Activated CD8-positive, alpha-beta memory T cell treated with anti-CD3 and anti-CD28 coated beads, Interleukin-2, amount 10 ng/mL, durations not matched to agents 7 days and 5 days (primary cell): ENCODE measurements around the gene ITPKC. TPM values are rescaled to one million over a fixed set of nuclear protein-coding genes. Genes with fewer than 3 reads are reported as not detected.

Experiments
- ATAC-seq: fragments of 150-1000 bp; cut with Tn5 transposase; one replicate; pipeline ENCODE4 v1.10.0; 2021; ENCODE audit warnings: moderate library complexity
- CTCF ChIA-PET: fragments of 350-600 bp; sonication (Branson Sonifier 250); formaldehyde crosslinking; loops from one replicate; lab custom pipeline; 2021; ENCODE audit warnings: antibody characterized with exemption; lab: Charles Lee
- DNase-seq: peaks from one replicate; pipeline ENCODE4 v3.0.0-alpha.2; 2020
- H3K27ac Mint-ChIP-seq: one replicate; pipeline ENCODE4 v1.8.0; 2021; ENCODE audit warnings: mild to moderate bottlenecking, mixed read lengths
- H3K27me3 Mint-ChIP-seq: one replicate; pipeline ENCODE4 v1.8.0; 2021; ENCODE audit warnings: mixed read lengths
- H3K36me3 Mint-ChIP-seq: one replicate; pipeline ENCODE4 v1.8.0; 2021; ENCODE audit warnings: mild to moderate bottlenecking, mixed read lengths
- H3K4me1 Mint-ChIP-seq: one replicate; pipeline ENCODE4 v1.8.0; 2021; ENCODE audit warnings: mixed read lengths
- H3K4me3 Mint-ChIP-seq: one replicate; pipeline ENCODE4 v1.8.0; 2021; ENCODE audit warnings: mild to moderate bottlenecking, moderate library complexity, mixed read lengths
- H3K9me3 Mint-ChIP-seq: one replicate; pipeline ENCODE4 v1.8.0; 2022; ENCODE audit warnings: low read depth, mixed read lengths
- total RNA-seq, 2 experiments: library from RNA; stranded (reverse); gene quantifications; one replicate each; pipeline ENCODE4 v1.2.3, GENCODE V29; 2021

ITPKC gene
- total RNA-seq, 2 experiments from 2014 or later, result 5.6 to 5.8 TPM

- DNase-seq, result no peak
- Mint-ChIP-seq H3K4me1 (peaks cover 2% of the 10 kb centered on the region), H3K27ac (no peak overlapping the region), H3K36me3 (no peaks in the 10 kb centered on the region), H3K4me3 (no peak overlapping the region), H3K27me3 (no peaks in the 10 kb centered on the region), H3K9me3 (no peaks in the 10 kb centered on the region)
- CTCF ChIA-PET, result interaction anchor here (1.4 kb wide), 1 partner anchor 30 kb away, joined by 3 read pairs; no protein-coding TSS in a partner anchor
- ATAC-seq, result no peak
These were observed 23.6 kb upstream of the ITPKC start for GRCh38 chr19:40693150-40693788.

- Mint-ChIP-seq H3K27me3 (no peaks in the 10 kb centered on the region), H3K4me3 (no peak overlapping the region), H3K4me1 (peaks cover 2% of the 10 kb centered on the region), H3K36me3 (peaks cover 2% of the 10 kb centered on the region), H3K27ac (no peak overlapping the region), H3K9me3 (no peaks in the 10 kb centered on the region)
- DNase-seq (no peak), ATAC-seq (no peak)
- CTCF ChIA-PET, result interaction anchor here (1.4 kb wide), 1 partner anchor 31 kb away, joined by 3 read pairs; no protein-coding TSS in a partner anchor
These were observed 23.0 kb upstream of the ITPKC start for GRCh38 chr19:40693896-40694295.

- Mint-ChIP-seq H3K4me3 (no peak overlapping the region), H3K4me1 (no peaks in the 10 kb centered on the region), H3K36me3 (peaks cover 2% of the 10 kb centered on the region), H3K9me3 (no peaks in the 10 kb centered on the region), H3K27ac (no peak overlapping the region), H3K27me3 (no peaks in the 10 kb centered on the region)
- ATAC-seq (no peak), DNase-seq (no peak)
- CTCF ChIA-PET, result interaction anchor here (1.5 kb wide), 1 partner anchor 33 kb away, joined by 4 read pairs; no protein-coding TSS in a partner anchor
These were observed 21.0 kb upstream of the ITPKC start for GRCh38 chr19:40695881-40696280.

- CTCF ChIA-PET, result interaction anchor here (1.2 kb wide), 1 partner anchor 62 kb away, joined by 3 read pairs; no protein-coding TSS in a partner anchor
- Mint-ChIP-seq H3K9me3 (no peaks in the 10 kb centered on the region), H3K4me1 (no peaks in the 10 kb centered on the region), H3K4me3 (no peak overlapping the region), H3K27me3 (no peaks in the 10 kb centered on the region), H3K27ac (no peak overlapping the region), H3K36me3 (peaks cover 2% of the 10 kb centered on the region)
- no peak for ATAC-seq
- DNase-seq, result no peak
These were observed 19.9 kb upstream of the ITPKC start for GRCh38 chr19:40697007-40697406.

GRCh38 chr19:40700083-40700482 is 16.8 kb upstream of the ITPKC start:
- ATAC-seq (no peak), DNase-seq (no peak)
- CTCF ChIA-PET, result interaction anchor here (1.3 kb wide), 1 partner anchor 37 kb away, joined by 7 read pairs; no protein-coding TSS in a partner anchor
- Mint-ChIP-seq H3K27ac (no peak overlapping the region), H3K4me3 (no peak overlapping the region), H3K36me3 (peaks cover 13% of the 10 kb centered on the region), H3K4me1 (no peaks in the 10 kb centered on the region), H3K9me3 (no peaks in the 10 kb centered on the region), H3K27me3 (no peaks in the 10 kb centered on the region)

- Mint-ChIP-seq H3K9me3 (no peaks in the 10 kb centered on the region), H3K4me1 (no peaks in the 10 kb centered on the region), H3K27ac (no peak overlapping the region), H3K4me3 (no peak overlapping the region), H3K27me3 (no peaks in the 10 kb centered on the region), H3K36me3 (peaks cover 15% of the 10 kb centered on the region)
- ATAC-seq (no peak), DNase-seq (no peak)
- CTCF ChIA-PET, result interaction anchor here (1.0 to 1.3 kb wide), 2 partner anchors 11 to 67 kb away, joined by 3 to 4 read pairs; partner anchors contain the start of gene NUMBL
These were observed 15.2 kb upstream of the ITPKC start for GRCh38 chr19:40701758-40702157.

- CTCF ChIA-PET, result interaction anchor here (1.0 kb wide), 1 partner anchor 68 kb away, joined by 4 read pairs; no protein-coding TSS in a partner anchor
- no peak overlapping the region for H3K27ac Mint-ChIP-seq
- peaks cover 17% of the 10 kb centered on the region for H3K36me3 Mint-ChIP-seq
- H3K4me1 Mint-ChIP-seq, result no peaks in the 10 kb centered on the region
- H3K4me3 Mint-ChIP-seq, result no peak overlapping the region
- H3K9me3 Mint-ChIP-seq, result no peaks in the 10 kb centered on the region
- DNase-seq (no peak), ATAC-seq (no peak)
- H3K27me3 Mint-ChIP-seq, result no peaks in the 10 kb centered on the region
These were observed 14.4 kb upstream of the ITPKC start for GRCh38 chr19:40702337-40703012.

GRCh38 chr19:40703029-40703755 is 13.7 kb upstream of the ITPKC start:
- Mint-ChIP-seq H3K9me3 (no peaks in the 10 kb centered on the region), H3K36me3 (peaks cover 17% of the 10 kb centered on the region), H3K27me3 (no peaks in the 10 kb centered on the region), H3K4me3 (no peak overlapping the region), H3K4me1 (no peaks in the 10 kb centered on the region), H3K27ac (no peak overlapping the region)
- DNase-seq (no peak), ATAC-seq (no peak)
- CTCF ChIA-PET, result interaction anchor here (1.0 kb wide), 1 partner anchor 68 kb away, joined by 4 read pairs; no protein-coding TSS in a partner anchor

GRCh38 chr19:40704491-40705361 is 12.2 kb upstream of the ITPKC start:
- Mint-ChIP-seq H3K27me3 (no peaks in the 10 kb centered on the region), H3K36me3 (peaks cover 20% of the 10 kb centered on the region), H3K27ac (no peak overlapping the region), H3K4me1 (no peaks in the 10 kb centered on the region), H3K4me3 (no peak overlapping the region), H3K9me3 (no peaks in the 10 kb centered on the region)
- ATAC-seq (no peak), DNase-seq (no peak)
- CTCF ChIA-PET, result no interaction called here

- Mint-ChIP-seq H3K4me1 (no peaks in the 10 kb centered on the region), H3K27ac (no peak overlapping the region), H3K36me3 (peaks cover 20% of the 10 kb centered on the region), H3K9me3 (no peaks in the 10 kb centered on the region), H3K27me3 (no peaks in the 10 kb centered on the region), H3K4me3 (no peak overlapping the region)
- no peak for DNase-seq
- no peak for ATAC-seq
- CTCF ChIA-PET, result no interaction called here
These were observed 11.6 kb upstream of the ITPKC start for GRCh38 chr19:40705362-40705651.

- CTCF ChIA-PET, result no interaction called here
These were observed 10.8 kb upstream of the ITPKC start for GRCh38 chr19:40705950-40706619.

GRCh38 chr19:40707615-40708014 is 9.3 kb upstream of the ITPKC start:
- no peak for DNase-seq
- Mint-ChIP-seq H3K27me3 (no peaks in the 10 kb centered on the region), H3K4me1 (peaks cover 7% of the 10 kb centered on the region), H3K4me3 (no peak overlapping the region), H3K9me3 (no peaks in the 10 kb centered on the region), H3K27ac (no peak overlapping the region), H3K36me3 (peaks cover 23% of the 10 kb centered on the region)
- ATAC-seq, result no peak
- CTCF ChIA-PET, result interaction anchor here (0.8 to 1.2 kb wide), 4 partner anchors 43 to 112 kb away, joined by 3 read pairs; partner anchors contain the start of genes ACTMAP and SNRPA

More at GRCh38 chr19:40705950-40706619, 10.8 kb upstream of the ITPKC start:
- peaks cover 22% of the 10 kb centered on the region for H3K36me3 Mint-ChIP-seq
- H3K27ac Mint-ChIP-seq, result no peak overlapping the region
- H3K4me1 Mint-ChIP-seq, result no peaks in the 10 kb centered on the region
- no peak overlapping the region for H3K4me3 Mint-ChIP-seq
- DNase-seq (no peak), ATAC-seq (no peak)
- no peaks in the 10 kb centered on the region for H3K27me3 Mint-ChIP-seq
- no peaks in the 10 kb centered on the region for H3K9me3 Mint-ChIP-seq
